Stimulated activated naive CD8-positive, alpha-beta T cell treated with anti-CD3 and anti-CD28 coated beads, Interleukin-15, Interleukin-2, amounts not matched to agents 100 ng/mL and 50 ng/mL, for 24 hours (primary cell): ENCODE measurements around the gene ATP8A2.

Experiments
- H3K27ac Mint-ChIP-seq: one replicate; pipeline ENCODE4 v1.8.0; 2021; ENCODE audit warnings: mild to moderate bottlenecking, mixed read lengths
- H3K27me3 Mint-ChIP-seq: one replicate; pipeline ENCODE4 v1.8.0; 2021; ENCODE audit warnings: mixed read lengths
- H3K36me3 Mint-ChIP-seq: one replicate; pipeline ENCODE4 v1.8.0; 2021; ENCODE audit warnings: low read depth, mixed read lengths
- H3K4me1 Mint-ChIP-seq: one replicate; pipeline ENCODE4 v1.8.0; 2021; ENCODE audit warnings: low read depth, mixed read lengths
- H3K4me3 Mint-ChIP-seq: one replicate; pipeline ENCODE4 v1.8.0; 2021; ENCODE audit warnings: mild to moderate bottlenecking, mixed read lengths
- H3K9me3 Mint-ChIP-seq: one replicate; pipeline ENCODE4 v1.8.0; 2021; ENCODE audit warnings: mixed read lengths

Gene ATP8A2

DNA sequence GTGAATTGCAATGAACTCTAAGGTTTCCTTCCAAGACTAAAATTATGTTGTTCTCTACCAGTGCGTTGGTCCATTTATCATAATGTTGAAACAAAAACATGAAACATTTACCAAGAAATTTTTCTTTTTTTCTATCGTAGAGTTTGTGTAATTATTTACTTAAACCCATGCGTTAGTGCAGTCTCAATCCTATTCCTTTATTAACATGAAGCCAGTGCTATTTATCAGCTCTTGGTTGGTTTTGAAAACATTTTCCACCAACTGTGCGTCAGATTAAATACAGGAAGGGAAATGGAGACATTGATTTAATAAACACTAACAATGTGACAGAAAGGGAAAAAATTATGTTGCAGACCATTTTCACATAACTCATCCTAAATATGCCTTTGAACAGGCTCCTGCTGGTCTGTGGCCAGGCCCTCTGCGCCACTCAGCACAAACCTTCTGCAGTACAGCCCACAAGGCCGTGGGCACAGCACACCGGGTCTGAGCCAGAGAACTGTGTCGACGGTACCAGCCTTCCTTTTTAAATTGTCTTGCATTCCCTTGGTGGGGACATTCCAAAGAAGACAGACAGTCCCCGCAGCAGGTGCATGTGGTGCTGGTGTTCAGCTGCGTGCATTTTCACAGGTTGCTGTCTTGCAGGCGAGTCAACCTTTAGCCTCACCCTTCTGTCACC lies 544.2 kb downstream of the ATP8A2 start:
- H3K36me3 Mint-ChIP-seq, result no peaks in the 10 kb centered on the region
- peaks cover 3% of the 10 kb centered on the region for H3K27me3 Mint-ChIP-seq
- H3K4me3 Mint-ChIP-seq, result no peak overlapping the region
- H3K4me1 Mint-ChIP-seq, result peaks cover 5% of the 10 kb centered on the region
- H3K9me3 Mint-ChIP-seq, result no peaks in the 10 kb centered on the region
- H3K27ac Mint-ChIP-seq, result no peak overlapping the region

DNA sequence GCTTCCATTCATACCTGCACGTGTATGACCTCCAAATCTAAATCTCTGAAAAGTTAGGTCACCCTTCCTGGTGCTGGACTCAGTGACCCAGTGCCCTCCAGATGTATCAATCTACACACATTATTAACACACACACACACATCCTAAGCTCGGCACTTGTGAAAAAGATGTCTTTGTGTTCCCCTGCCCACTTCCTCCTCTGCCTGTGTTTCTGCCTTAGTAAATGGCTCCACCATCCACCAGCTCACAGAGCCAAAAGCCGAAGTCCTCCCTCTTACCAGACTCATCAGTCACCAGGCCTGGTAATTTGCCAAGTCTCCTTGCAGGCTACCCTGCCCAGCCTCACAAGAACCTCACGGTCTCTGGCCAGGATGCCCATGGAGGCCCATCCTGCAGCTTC lies 548.5 kb downstream of the ATP8A2 start:
- H3K27me3 Mint-ChIP-seq, result peaks cover 3% of the 10 kb centered on the region
- H3K9me3 Mint-ChIP-seq, result no peaks in the 10 kb centered on the region
- peaks cover 5% of the 10 kb centered on the region for H3K4me1 Mint-ChIP-seq
- H3K27ac Mint-ChIP-seq, result no peak overlapping the region
- H3K36me3 Mint-ChIP-seq, result no peaks in the 10 kb centered on the region
- H3K4me3 Mint-ChIP-seq, result no peak overlapping the region

DNA sequence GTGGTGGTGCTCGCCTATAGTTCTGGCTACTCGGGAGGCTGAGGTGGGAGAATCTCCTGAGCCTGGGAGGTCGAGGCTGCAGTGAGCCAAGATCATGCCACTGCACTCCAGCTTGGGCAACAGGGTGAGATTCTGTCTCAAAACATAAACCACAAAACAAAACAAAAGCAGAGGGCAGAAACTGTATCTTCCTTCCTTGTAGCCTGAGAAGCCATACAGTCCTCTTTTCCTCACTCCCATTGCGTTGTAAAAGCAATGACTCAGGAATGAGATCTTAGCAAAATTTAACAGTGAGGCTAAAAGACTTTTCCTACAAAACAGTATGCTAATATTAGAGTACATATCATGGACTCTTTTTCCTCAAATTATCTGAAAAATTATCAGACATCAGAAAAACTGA lies 549.2 kb downstream of the ATP8A2 start:
- Mint-ChIP-seq H3K4me3 (no peak overlapping the region), H3K27me3 (peaks cover 3% of the 10 kb centered on the region), H3K9me3 (no peaks in the 10 kb centered on the region), H3K36me3 (no peaks in the 10 kb centered on the region), H3K27ac (no peak overlapping the region), H3K4me1 (peaks cover 5% of the 10 kb centered on the region)

DNA sequence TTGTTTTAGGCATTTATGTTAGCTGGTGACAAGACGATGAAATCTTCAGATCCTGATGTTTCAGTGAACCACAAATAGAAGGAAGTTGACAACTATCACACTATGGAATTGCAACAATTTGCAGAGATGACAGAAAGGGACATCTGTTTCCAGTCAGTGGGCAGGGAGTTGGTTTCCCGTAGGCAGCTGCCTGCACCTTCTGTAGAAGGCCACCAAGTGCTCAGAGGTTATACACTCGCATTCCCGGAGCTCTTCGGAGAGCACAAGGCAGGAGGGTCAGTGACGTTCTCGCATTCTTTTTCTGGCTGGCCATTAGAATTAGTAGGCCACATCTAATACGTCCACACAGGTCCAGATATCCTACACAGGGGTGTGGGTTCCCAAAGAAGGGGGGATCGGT lies 550.6 kb downstream of the ATP8A2 start:
- Mint-ChIP-seq H3K27me3 (peaks cover 3% of the 10 kb centered on the region), H3K4me3 (no peak overlapping the region), H3K36me3 (no peaks in the 10 kb centered on the region), H3K9me3 (no peaks in the 10 kb centered on the region), H3K27ac (no peak overlapping the region), H3K4me1 (peaks cover 5% of the 10 kb centered on the region)

DNA sequence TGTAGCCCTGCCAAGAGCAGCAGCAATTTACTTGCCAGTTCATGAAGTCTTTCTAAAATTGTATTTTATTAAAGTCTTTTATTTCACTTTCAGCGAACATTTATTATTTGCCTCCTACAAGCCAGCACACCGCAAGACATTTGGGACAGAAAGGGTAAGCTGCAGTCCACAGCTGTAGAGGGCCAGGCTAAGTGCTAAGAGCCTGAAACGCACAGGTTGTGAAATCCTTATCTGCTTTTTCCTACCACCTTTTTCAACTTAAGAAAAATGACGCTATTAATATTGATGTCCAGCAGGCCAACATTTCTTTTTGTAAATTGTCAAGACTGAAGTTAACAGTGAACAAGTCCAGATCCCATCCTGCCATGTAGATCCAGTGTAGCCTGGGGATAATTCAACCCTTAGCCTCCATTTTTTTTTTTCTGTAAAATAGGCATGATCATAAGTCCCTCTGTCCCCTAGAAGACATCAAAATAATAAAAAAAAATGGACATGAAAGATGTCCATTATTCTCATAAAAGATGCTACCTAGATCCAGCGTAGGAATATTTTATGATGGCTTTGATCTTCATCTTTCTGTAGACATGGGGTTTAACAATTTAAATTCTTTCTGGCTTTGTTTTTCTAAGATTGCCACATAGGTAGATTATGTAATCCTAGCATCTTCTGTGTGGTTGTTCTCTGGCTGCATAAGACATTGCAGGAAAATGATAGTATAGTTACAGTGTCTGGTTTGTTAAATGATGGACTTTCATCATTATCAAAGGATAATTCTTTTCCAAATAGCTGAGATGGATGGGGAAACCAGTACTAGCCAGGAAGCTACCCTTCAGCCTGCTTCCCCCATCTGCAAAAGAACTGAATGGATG lies 551.7 kb downstream of the ATP8A2 start:
- Mint-ChIP-seq H3K4me1 (peaks cover 5% of the 10 kb centered on the region), H3K4me3 (no peak overlapping the region), H3K36me3 (no peaks in the 10 kb centered on the region), H3K27ac (no peak overlapping the region), H3K27me3 (no peaks in the 10 kb centered on the region), H3K9me3 (no peaks in the 10 kb centered on the region)

DNA sequence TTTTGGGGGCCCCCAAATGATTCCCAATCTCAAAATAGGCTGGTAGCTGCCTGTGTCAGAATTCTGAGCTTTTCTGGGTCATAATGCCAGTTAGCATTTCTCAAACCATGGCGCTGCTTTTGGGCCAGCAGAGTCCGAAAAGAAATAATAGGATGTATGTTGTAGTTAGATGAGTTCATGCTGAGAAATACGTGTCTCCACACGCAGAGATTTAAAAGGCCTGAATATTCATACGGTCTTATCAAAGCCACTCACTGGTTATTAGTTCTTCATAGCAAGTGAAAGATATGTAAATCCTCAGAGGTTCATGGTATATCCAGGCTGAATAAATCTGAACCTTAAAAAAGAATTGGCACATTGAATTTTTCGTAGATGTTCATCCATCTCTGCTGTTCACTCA lies 555.6 kb downstream of the ATP8A2 start:
- H3K36me3 Mint-ChIP-seq, result no peaks in the 10 kb centered on the region
- no peak overlapping the region for H3K27ac Mint-ChIP-seq
- H3K9me3 Mint-ChIP-seq, result no peaks in the 10 kb centered on the region
- H3K27me3 Mint-ChIP-seq, result no peaks in the 10 kb centered on the region
- no peak overlapping the region for H3K4me3 Mint-ChIP-seq
- H3K4me1 Mint-ChIP-seq, result no peaks in the 10 kb centered on the region

DNA sequence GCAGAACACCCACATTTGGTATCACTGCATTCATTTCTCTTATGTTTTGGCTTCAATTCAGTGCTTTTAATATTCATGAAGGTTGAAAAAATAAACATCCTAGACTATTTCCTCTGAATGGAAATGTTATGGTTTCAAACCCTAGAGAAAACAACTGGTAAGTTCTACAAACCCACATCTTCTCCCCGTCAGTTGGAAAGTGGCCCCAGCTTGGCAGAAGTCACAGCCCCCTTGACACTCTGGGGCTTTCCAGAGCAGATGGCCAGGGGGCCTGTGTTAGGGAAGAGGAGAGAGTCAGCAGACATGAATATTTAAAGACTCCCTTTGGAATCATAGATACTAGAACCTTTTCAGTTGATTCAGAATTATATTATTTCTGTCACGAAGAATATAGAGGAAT lies 556.2 kb downstream of the ATP8A2 start:
- Mint-ChIP-seq H3K27me3 (no peaks in the 10 kb centered on the region), H3K9me3 (no peaks in the 10 kb centered on the region), H3K27ac (no peak overlapping the region), H3K4me1 (no peaks in the 10 kb centered on the region), H3K36me3 (no peaks in the 10 kb centered on the region), H3K4me3 (no peak overlapping the region)

DNA sequence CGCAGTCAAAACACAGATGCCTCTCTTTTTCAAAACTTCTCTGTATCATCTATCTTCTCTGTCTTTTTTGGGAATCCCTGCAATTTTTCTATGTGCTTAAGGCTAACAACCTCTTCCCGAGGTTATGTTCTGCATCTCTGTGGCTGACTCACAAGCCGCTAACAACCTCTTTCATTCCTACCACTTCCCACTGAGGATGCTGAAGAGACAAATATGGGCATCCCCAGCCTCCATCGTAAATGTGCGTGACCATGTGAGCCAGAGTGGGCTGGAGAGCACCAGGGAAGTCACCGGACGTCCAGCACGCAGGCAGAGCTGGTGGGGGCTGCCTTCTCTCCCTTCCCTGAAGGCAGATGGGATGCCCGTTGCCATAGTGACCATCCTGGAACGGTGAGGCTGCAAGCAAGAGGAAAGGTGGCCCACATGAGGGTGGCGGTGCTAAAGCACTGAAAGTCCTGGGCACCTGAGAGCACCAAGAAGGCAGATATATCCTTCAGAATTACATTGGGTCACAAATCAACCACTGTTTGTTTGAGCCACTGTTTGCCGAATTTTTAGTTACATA lies 557.2 kb downstream of the ATP8A2 start:
- Mint-ChIP-seq H3K27ac (no peak overlapping the region), H3K4me1 (no peaks in the 10 kb centered on the region), H3K9me3 (no peaks in the 10 kb centered on the region), H3K27me3 (no peaks in the 10 kb centered on the region), H3K4me3 (no peak overlapping the region), H3K36me3 (no peaks in the 10 kb centered on the region)

DNA sequence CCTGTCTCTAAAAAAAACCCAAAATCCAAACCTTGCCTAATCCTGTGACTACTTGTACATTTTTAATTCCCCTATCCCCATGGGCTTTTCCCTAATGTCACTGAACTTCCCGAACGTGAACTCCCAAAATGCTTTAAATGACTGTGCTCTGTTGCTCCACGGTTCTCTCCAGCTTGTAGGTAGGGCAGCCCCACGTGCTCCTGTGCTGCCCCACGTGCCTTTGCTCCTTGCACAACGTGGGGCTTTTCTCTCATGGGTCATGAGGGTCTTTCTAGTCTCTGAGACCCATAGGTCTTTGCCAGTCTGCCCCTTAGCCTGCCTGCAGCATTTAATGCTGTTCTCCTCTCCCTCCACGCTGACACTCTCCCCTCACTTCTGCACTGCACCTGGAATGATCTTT lies 558.0 kb downstream of the ATP8A2 start:
- Mint-ChIP-seq H3K27ac (no peak overlapping the region), H3K36me3 (no peaks in the 10 kb centered on the region), H3K9me3 (no peaks in the 10 kb centered on the region)

DNA sequence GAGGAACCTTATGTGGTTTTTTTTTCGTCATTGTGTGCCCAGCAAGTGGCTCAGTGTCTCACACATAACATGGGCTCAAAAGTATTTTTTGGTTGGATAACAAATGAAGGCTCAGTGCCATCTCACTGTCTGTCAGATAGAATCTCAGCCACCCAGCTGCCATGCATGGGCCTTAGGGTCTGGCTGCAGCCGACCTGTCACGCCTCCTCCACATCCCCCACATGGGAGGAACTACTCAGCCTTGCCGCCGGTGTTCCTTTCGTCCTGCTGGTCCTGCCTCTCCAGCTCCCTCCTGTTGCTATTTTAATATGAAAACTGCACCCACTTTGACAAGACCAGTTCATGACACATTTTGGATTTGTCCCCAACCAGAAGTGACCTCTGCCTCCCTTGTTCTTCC lies 558.9 kb downstream of the ATP8A2 start:
- H3K9me3 Mint-ChIP-seq, result no peaks in the 10 kb centered on the region
- no peaks in the 10 kb centered on the region for H3K4me1 Mint-ChIP-seq
- no peaks in the 10 kb centered on the region for H3K36me3 Mint-ChIP-seq
- no peak overlapping the region for H3K4me3 Mint-ChIP-seq
- H3K27me3 Mint-ChIP-seq, result no peaks in the 10 kb centered on the region
- no peak overlapping the region for H3K27ac Mint-ChIP-seq

More for the DNA sequence above, 558.0 kb downstream of the ATP8A2 start:
- no peaks in the 10 kb centered on the region for H3K4me1 Mint-ChIP-seq
- H3K4me3 Mint-ChIP-seq, result no peak overlapping the region
- no peaks in the 10 kb centered on the region for H3K27me3 Mint-ChIP-seq

DNA sequence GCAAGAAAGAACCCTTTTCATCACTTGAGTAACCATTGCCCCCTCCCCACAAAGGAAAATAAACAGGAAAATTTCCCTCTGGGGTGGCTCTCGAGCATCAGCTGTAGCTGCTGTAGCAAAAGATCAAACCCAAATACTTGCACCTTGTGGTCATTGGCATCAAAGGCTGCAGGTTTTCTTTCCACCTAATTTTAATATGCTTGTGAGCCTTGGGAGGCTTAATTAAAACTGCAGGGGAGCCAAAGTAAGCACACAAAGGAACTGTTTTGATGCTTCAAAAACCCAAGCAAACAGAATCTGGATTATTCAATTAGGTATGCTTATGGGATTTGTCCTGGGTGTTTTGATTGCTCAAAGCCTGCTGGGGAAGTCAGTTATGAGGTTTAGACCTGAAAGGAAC lies 560.6 kb downstream of the ATP8A2 start:
- Mint-ChIP-seq H3K9me3 (no peaks in the 10 kb centered on the region), H3K27ac (no peak overlapping the region)

DNA sequence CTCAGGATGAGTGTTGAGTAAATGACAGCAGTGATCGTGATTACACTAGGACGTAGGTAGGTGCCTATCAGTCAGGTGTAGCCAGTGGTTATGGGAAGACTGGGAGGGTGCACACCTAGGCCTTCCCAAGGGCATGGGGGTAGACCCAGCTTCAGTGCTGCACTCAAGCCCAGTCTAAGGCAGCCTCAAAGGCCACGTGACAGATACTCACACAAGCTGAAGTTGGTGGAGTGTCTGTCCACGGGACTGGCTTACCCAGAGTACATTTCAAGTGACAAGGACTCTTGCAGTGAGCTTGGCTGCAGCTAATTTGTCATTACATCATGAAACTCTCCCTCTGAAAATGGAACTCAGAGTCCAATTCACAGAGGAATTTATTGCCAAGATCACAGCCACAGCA lies 561.7 kb downstream of the ATP8A2 start:
- H3K27ac Mint-ChIP-seq, result no peak overlapping the region
- no peaks in the 10 kb centered on the region for H3K9me3 Mint-ChIP-seq
- no peak overlapping the region for H3K4me3 Mint-ChIP-seq
- no peaks in the 10 kb centered on the region for H3K27me3 Mint-ChIP-seq
- H3K4me1 Mint-ChIP-seq, result no peaks in the 10 kb centered on the region
- H3K36me3 Mint-ChIP-seq, result no peaks in the 10 kb centered on the region

More for the DNA sequence above, 560.6 kb downstream of the ATP8A2 start:
- Mint-ChIP-seq H3K36me3 (no peaks in the 10 kb centered on the region), H3K4me3 (no peak overlapping the region), H3K4me1 (no peaks in the 10 kb centered on the region), H3K27me3 (no peaks in the 10 kb centered on the region)

DNA sequence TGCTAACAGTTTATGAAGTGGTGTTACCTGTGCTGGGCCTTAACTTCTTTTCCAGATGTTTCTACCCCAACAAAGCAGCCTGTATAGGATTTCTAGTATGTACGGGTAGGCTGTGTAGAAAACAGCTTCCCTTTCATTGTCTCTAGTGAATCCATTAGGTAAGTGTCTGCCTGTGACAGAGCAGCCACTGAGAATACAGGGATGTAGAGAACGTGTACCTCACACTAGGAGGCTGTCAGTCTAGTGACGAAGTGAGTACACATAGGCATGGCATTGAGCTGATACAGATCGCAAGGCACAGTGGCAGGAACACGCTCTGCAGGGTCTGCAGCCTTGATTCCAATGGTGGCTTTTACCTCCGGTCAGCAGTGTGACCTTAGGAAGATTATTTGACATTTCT lies 562.4 kb downstream of the ATP8A2 start:
- Mint-ChIP-seq H3K9me3 (peaks cover under 1% of the 10 kb centered on the region), H3K27ac (no peak overlapping the region), H3K27me3 (no peaks in the 10 kb centered on the region), H3K4me3 (no peak overlapping the region), H3K36me3 (no peaks in the 10 kb centered on the region), H3K4me1 (no peaks in the 10 kb centered on the region)

DNA sequence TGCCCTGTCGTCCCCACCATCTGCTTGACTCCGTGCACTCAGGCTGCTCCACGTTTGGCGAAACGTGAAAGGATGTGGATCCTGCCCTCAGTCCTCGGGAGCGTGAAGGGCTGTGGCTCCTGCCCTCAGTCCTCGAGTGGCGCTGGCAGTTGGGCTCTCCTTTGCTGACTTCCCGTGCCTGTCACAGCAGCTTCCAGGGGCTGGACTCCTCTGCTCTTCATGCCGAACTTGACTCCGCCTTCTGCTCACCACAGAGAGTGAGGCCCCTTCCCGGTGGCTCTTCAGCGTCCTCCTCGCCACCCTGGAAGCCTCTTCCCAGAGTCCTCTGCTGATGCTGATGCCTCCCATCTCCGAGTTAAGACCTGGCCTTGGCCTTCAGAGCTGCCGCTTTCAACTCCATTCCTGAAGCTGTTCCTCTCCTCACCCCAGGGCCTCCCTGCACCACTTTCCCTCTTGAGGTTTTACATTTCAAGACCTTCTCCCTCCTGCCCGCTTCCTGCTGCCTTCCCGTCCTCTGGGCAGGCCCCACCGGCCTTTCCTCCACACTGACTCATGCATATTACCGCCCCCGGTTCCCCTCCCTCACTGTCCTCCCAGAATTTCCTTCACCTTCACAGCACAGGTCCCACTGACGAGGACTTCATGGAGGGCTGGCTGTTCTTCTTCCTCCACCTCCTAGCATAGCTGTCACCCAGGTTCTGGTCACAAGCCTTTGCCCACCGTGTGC lies 568.4 kb downstream of the ATP8A2 start:
- H3K27me3 Mint-ChIP-seq, result no peaks in the 10 kb centered on the region
- no peaks in the 10 kb centered on the region for H3K36me3 Mint-ChIP-seq
- H3K4me3 Mint-ChIP-seq, result no peak overlapping the region
- H3K9me3 Mint-ChIP-seq, result peaks cover 8% of the 10 kb centered on the region
- no peak overlapping the region for H3K27ac Mint-ChIP-seq
- no peaks in the 10 kb centered on the region for H3K4me1 Mint-ChIP-seq

DNA sequence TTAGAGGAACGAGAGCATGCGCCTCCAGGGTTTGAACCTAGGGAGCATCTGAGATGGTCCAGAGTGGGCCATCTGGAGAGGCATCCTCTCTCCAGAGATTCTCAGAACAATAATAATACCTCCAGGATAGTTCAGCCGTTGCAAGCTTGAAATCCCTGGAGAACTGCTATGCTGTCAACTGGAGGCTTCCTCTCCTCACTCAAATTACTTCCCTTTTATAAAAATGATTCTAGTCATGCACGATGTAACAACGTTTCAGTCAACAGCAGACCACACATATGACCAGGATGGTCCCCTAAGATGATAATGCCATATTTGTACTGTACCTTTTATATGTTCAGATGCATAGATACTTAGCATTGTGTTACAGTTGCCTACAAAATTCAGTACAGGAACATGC lies 571.3 kb downstream of the ATP8A2 start:
- Mint-ChIP-seq H3K36me3 (no peaks in the 10 kb centered on the region), H3K9me3 (peaks cover 8% of the 10 kb centered on the region), H3K27me3 (no peaks in the 10 kb centered on the region)

More for the DNA sequence above, 571.3 kb downstream of the ATP8A2 start:
- Mint-ChIP-seq H3K4me1 (no peaks in the 10 kb centered on the region), H3K27ac (no peak overlapping the region), H3K4me3 (no peak overlapping the region)
